ENCODE results near the gene VEGFA.

VEGFA gene

DNA sequence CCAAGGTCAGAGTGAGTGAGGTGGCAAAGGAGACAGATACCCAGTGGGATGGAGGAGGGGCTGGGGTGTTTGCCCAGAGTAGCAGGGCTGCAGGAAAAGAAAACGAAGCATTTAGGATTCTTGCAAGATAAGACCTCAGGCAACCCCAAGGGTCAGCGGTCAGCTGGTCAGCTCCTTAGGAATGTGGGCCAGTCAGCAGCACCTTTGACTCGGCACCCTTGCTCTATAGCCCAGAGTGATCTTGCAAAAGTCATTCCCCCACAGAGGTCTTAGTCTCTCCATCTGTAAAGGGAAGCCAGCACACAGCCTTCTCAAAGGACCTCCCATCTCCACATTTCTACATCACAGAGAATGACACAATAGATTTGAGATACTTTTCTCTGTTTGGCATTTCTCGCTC is 56.7 kb downstream of the VEGFA start:
- no peak for DNase-seq

DNA sequence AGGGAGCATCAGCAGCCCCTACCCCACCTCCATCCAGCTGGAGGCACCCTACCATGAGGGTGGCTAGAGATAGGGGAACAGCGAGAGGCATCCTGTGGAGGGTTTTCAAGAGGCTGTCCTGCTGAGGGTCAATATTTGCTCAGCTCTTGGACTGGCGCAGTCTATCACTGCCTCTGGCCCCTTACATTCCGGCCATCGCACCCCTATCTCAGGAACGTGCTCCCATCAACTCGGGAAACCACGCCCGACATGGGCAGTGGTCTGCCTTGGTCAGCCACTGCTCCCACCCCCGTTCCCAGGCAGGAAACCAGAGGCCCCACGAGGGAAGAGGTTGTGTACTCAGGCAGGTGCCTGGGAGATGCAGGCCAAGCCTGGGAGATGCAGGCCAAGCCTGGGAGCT is 57.9 kb downstream of the VEGFA start:
- DNase-seq = no peak

DNA sequence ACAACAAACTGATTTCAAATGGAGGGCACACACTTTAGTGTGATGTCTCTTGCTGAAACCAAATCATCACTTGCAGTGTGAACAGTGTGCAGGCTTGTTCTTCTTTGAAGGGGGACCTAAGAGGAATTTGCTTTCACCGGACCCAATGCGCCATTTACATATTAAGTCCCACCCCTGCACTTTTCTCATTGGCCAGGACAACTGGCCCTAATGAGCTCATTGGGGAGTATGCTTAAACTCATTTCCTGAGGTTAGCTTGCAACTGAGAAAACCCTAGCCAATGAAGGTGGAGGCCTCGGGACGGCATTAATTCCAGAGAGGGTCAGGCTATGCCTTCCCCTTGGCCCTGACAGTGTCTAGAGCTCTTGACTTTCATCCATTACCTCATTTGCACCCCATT is 58.7 kb downstream of the VEGFA start:
- DNase-seq = no peak

DNA sequence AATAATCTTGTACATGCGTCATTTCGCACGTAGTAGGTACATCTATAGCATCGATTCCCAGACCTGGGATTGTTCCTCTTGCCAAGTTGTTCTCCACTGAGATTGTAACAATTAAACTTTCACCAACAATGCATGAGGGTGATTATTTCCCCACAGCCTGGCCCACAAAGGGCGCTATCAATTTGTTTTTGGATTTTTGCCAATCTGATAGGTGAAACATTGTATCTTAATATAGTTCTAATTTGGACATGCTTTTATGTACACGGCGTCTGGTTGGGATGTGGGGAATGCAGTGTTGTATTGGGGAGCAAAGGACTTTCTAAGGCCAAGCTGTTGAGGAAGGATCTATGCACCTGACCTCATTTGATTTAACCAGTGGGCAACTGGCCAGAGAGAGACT is 59.5 kb downstream of the VEGFA start:
- DNase-seq = no peak

DNA sequence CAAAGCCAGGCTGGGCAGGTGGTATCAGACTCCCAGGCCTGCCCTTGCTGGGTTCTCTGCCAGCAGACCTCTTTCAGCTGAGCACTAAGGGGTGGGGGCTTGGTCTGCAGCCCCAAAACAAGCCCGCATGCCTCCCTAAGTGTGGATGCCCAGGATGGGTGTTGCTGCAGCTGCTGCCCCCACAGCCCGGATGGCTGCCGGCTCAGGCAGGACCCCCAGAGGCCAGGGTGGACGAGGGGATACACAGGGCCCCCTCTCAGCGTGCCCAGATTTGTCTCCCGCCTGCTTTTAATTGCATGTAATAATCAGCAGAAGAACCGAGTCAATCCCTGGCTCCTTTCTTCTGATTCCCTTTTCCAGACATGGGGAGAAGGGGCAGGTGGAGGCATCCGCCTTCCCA is 60.8 kb downstream of the VEGFA start:
- no peak for DNase-seq

DNA sequence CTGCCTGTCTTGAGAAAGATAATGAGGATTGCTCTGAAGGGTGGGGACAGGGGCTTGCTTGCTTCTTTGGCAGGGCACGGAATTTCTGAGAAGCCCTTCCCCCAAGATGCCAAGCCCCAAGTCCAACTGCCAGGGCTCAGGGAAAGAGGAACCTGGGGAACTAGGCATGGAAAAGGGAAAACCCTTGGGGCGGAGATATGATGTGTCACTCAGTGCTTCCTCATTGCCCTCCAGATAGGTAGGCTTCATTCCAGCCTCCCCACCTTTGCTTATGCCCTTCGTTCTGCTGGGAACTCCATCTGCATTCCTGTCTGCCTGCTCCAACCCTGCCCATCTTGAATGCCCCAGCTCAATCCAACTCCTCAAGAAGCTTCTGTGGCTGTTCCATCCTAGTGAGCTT is 61.2 kb downstream of the VEGFA start:
- no peak for DNase-seq

DNA sequence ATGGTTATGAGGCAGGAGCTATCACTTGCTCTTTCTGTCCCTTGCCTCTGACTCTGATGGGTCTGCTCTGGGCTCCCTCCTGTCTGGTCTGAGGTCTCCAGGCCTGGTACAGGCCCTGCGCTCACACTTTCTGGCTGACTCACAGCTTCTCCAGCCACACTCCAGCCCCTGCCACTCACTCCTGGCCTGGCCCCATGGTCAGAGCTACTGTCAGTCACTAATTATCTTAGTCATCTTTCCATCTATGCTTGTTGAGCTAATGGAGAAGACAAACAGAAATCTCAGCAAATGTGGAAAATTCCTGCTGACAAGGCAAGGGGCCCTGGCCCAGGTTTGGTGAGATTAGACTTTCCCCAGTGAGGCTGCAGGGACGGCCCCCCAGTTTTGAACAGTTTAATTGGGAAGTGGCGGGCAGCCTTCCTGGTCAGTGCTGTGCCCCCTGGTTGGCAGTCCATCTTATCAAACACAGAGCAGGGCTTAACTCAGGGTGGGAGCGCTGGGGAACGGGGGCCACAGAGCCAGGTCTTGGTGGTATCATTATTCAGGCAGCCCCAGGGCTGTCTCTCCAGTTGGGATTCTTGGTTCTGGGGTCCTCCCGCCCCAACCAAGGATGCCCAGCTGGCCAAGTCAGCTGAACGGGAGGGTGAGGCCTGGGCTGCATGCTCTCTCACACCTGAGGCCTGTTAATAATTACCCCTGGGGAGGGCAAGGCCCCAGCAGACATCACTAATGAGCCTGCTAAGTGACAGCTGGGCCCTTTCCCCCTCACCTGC is 63.4 kb downstream of the VEGFA start:
- DNase-seq = no peak

DNA sequence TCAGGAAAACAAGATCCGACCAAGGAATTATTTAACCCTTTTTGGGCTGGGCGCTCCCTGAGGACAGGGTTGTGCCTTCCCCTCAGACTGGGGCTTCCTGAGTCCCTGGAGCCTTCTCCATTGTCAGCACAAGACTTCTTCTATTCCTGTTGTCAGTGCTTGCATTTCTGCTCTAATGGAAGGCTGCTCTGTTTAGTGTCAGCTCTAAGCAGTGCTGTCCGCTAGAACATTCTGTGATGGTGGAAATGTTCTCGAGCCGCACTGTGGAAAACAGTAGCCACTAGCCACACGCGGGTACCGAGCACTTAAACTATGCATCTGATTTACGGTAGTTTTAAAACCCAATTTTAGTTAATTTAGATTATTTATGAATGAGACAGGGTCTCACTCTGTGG is 64.0 kb downstream of the VEGFA start:
- DNase-seq = no peak

DNA sequence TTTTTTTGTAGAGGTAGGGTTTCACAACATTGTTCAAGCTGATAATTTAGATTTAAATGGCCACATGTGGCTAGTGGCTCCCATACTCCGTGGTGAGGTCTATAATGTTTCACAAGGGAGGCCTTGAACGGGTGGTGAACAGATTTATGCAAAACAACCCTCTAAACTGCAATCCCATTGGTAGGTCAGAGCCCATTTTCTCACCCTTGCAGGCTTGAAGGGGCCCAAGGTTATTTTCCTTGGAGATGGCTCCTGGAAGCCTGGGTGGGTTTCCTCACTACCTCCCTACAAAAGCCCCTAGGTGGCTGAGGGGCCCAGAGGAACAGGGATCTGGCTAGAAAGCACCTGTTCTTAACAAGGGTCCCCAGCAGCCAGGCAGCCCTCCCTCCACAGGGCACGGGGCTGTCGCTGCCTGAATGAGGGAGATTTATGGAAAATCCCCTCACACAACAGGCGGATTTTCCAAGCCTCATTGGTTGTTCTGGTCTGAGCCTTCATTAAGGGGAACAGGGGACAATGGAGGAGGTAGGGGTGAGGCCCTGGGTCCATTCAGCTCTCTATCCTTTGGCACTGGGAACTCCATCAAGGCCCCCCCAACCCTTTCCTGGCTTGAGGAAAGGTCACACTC is 64.6 kb downstream of the VEGFA start:
- no peak for DNase-seq

DNA sequence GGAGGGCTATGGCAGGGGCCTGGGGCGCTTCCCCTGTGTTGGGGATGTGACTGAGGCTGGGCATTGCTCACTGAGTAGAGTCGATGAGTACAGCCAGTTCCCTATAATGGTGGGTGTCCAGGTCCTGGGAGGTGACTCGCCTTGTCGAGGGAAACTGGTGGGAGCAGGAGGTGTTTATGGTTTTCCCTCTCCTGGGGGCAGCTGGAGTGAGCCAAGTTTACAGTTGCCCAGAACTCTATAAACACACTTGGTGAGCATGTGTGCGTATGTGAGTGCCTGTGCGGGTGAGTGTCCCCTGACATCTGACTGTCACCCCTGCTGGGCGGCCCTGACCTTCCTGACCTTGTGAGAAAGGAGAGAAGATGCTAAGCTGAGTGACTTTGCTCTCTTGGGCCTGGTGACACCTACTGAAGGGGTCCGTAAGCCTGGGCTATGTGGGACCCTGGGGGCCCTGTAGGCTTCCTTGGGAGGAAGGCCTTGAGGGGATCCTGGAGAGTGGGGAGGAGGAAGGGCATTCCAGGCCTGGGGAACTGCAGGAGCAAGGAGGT is 65.9 kb downstream of the VEGFA start:
- DNase-seq = no peak

Measured in activated CD4-positive, alpha-beta T cell treated with anti-CD3 and anti-CD28 coated beads, Interleukin-2, amount 50 U/mL, for 48 hours (primary cell).